Neural cell (in vitro differentiated cells): ENCODE data around the gene MRPS33. TPM values are rescaled to one million over a fixed set of nuclear protein-coding genes. Genes with fewer than 3 reads are reported as not detected.

Experiments used
- H2AFZ ChIP-seq: fragments of 200-600, 300-800 bp; sonication (generic), shearing (Covaris generic); 2 replicates; pipeline ENCODE4 v1.6.0; 2014; ENCODE audit warnings: low read depth, mild to moderate bottlenecking, antibody characterized with exemption, low read length, moderate library complexity
- H3F3A ChIP-seq: fragments of 200-600 bp; shearing (Covaris generic); 2 replicates; pipeline ENCODE4 v1.6.1; 2016; ENCODE audit warnings: mild to moderate bottlenecking, moderate library complexity, mixed read lengths, antibody characterized with exemption, low read length; ENCODE audit not compliant: insufficient read depth, poor library complexity, severe bottlenecking
- H3K27ac ChIP-seq: fragments of 200-600, 300-800 bp; sonication (generic), shearing (Covaris generic); 2 replicates; pipeline ENCODE4 v1.5.1; 2014; ENCODE audit warnings: mild to moderate bottlenecking, low read length, moderate library complexity
- H3K27me3 ChIP-seq: fragments of 300-800, 200-600 bp; sonication (generic), shearing (Covaris generic); 2 replicates; pipeline ENCODE4 v1.6.0; 2014; ENCODE audit warnings: mild to moderate bottlenecking, low read depth, low read length, moderate library complexity; ENCODE audit not compliant: insufficient read depth
- H3K36me3 ChIP-seq: fragments of 300-800, 200-600 bp; sonication (generic), shearing (Covaris generic); 2 replicates; pipeline ENCODE4 v1.5.1; 2014; ENCODE audit warnings: mild to moderate bottlenecking, antibody characterized with exemption, low read length, moderate library complexity; ENCODE audit not compliant: insufficient read depth
- H3K4me2 ChIP-seq: fragments of 300-800, 200-600 bp; sonication (generic), shearing (Covaris generic); 2 replicates; pipeline ENCODE4 v1.6.0; 2014; ENCODE audit warnings: mild to moderate bottlenecking, low read length
- H3K4me3 ChIP-seq: fragments of 300-800, 200-600 bp; sonication (generic), shearing (Covaris generic); 2 replicates; pipeline ENCODE4 v1.5.1; 2014; ENCODE audit warnings: mild to moderate bottlenecking, low read length, moderate library complexity
- H3K79me2 ChIP-seq: fragments of 200-600 bp; shearing (Covaris generic); replicated peaks from 2 replicates; pipeline ENCODE4 v1.6.0; 2014; ENCODE audit warnings: mild to moderate bottlenecking, low read length, moderate library complexity; ENCODE audit not compliant: insufficient read depth
- H3K9ac ChIP-seq: fragments of 300-800, 200-600 bp; sonication (generic), shearing (Covaris generic); 2 replicates; pipeline ENCODE4 v1.6.1; 2016; ENCODE audit warnings: mild to moderate bottlenecking, low read length, mixed read lengths
- H3K9me2 ChIP-seq: fragments of 200-600 bp; shearing (Covaris generic); 2 replicates; pipeline ENCODE4 v1.6.1; 2016; ENCODE audit warnings: mild to moderate bottlenecking, low read length, mixed read lengths; ENCODE audit not compliant: insufficient read depth
- H3K9me3 ChIP-seq: fragments of 200-600, 300-800 bp; sonication (generic), shearing (Covaris generic); 2 replicates; pipeline ENCODE4 v1.6.1; 2016; ENCODE audit warnings: mild to moderate bottlenecking, mixed run types, low read length, moderate library complexity, mixed read lengths
- H4K20me1 ChIP-seq: fragments of 200-600 bp; shearing (Covaris generic); 2 replicates; pipeline ENCODE4 v1.6.1; 2016; ENCODE audit warnings: mild to moderate bottlenecking, mixed run types; ENCODE audit not compliant: insufficient read depth
- EP300 ChIP-seq: fragments of 450-650 bp; conservative IDR thresholded peaks from 2 replicates; pipeline ENCODE4 v1.6.1; 2014; ENCODE audit warnings: antibody characterized with exemption, mild to moderate bottlenecking, moderate library complexity; ENCODE audit not compliant: poor library complexity, severe bottlenecking
- EZH2 ChIP-seq: fragments of 200-600, 300-800 bp; shearing (Covaris generic), sonication (generic); IDR thresholded peaks from 2 replicates; pipeline ENCODE4 v1.6.1; 2014; ENCODE audit warnings: antibody characterized with exemption, low read length, borderline replicate concordance, mild to moderate bottlenecking; ENCODE audit not compliant: insufficient read depth, poor library complexity, severe bottlenecking
- MXI1 ChIP-seq: fragments of 450-650 bp; conservative IDR thresholded peaks from 2 replicates; pipeline ENCODE4 v1.6.1; 2014; ENCODE audit warnings: antibody characterized with exemption, mild to moderate bottlenecking; ENCODE audit not compliant: poor library complexity, severe bottlenecking
- POLR2AphosphoS5 ChIP-seq: IDR thresholded peaks from 2 replicates; pipeline ENCODE4 v1.6.1; 2012
- RAD21 ChIP-seq: fragments of 450-650 bp; conservative IDR thresholded peaks from 2 replicates; pipeline ENCODE4 v1.6.1; 2014; ENCODE audit warnings: antibody characterized with exemption, mild to moderate bottlenecking, moderate library complexity
- SMC3 ChIP-seq: fragments of 450-650 bp; conservative IDR thresholded peaks from 2 replicates; pipeline ENCODE4 v1.6.1; 2014; ENCODE audit warnings: antibody characterized with exemption, mild to moderate bottlenecking, moderate library complexity; ENCODE audit not compliant: poor library complexity
- TAF1 ChIP-seq: IDR thresholded peaks from 2 replicates; pipeline ENCODE4 v1.6.1; 2012; ENCODE audit warnings: low read depth
- polyA plus RNA-seq: library from polyadenylated mRNA; depleted of rRNA; stranded (reverse); fragments of >200 nt; gene quantifications from 2 replicates; pipeline ENCODE4 v1.2.3, GENCODE V29; 2014
- TF ChIP-seq, protein P1 (sequence below): IDR thresholded peaks from 2 replicates; pipeline ENCODE4 v1.6.1; 2012; ENCODE audit warnings: borderline replicate concordance
- TF ChIP-seq, protein P2 (sequence below): fragments of 450-650 bp; IDR thresholded peaks from 2 replicates; pipeline ENCODE4 v1.5.1; 2014; ENCODE audit warnings: antibody characterized with exemption, mild to moderate bottlenecking, moderate library complexity; ENCODE audit not compliant: poor library complexity, severe bottlenecking

The MRPS33 gene
- polyA plus RNA-seq, 1 donor from 2014 or later: 68.5 TPM

DNA sequence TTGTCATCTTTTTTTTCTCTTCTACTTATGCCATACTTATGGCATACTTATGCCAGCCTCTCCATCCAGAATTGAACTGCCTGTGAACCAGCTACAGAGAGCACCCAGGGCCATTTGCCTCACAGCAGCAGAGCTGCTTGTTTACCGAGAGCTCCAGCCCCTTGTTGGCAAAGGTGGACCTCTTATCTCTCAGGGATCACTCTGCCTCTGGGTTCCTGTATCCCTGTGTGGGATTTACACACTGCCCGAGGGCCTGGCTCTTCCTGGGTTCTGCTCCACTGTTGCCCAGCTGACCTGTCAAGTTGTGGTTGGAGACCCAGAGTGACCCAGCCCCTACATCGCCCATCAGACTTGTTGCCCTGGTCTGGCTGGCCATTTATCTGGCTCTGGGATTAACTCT is 22.3 kb downstream of the MRPS33 start:
- Histone ChIP-seq H3F3A (no peaks in the 10 kb centered on the region), H4K20me1 (no peaks in the 10 kb centered on the region)
- TF ChIP-seq EP300 (no peak), TAF1 (no peak), EZH2 (no peak), SMC3 (no peak), POLR2AphosphoS5 (no peak), RAD21 (no peak), MXI1 (no peak)
- TF ChIP-seq, protein P1, sequence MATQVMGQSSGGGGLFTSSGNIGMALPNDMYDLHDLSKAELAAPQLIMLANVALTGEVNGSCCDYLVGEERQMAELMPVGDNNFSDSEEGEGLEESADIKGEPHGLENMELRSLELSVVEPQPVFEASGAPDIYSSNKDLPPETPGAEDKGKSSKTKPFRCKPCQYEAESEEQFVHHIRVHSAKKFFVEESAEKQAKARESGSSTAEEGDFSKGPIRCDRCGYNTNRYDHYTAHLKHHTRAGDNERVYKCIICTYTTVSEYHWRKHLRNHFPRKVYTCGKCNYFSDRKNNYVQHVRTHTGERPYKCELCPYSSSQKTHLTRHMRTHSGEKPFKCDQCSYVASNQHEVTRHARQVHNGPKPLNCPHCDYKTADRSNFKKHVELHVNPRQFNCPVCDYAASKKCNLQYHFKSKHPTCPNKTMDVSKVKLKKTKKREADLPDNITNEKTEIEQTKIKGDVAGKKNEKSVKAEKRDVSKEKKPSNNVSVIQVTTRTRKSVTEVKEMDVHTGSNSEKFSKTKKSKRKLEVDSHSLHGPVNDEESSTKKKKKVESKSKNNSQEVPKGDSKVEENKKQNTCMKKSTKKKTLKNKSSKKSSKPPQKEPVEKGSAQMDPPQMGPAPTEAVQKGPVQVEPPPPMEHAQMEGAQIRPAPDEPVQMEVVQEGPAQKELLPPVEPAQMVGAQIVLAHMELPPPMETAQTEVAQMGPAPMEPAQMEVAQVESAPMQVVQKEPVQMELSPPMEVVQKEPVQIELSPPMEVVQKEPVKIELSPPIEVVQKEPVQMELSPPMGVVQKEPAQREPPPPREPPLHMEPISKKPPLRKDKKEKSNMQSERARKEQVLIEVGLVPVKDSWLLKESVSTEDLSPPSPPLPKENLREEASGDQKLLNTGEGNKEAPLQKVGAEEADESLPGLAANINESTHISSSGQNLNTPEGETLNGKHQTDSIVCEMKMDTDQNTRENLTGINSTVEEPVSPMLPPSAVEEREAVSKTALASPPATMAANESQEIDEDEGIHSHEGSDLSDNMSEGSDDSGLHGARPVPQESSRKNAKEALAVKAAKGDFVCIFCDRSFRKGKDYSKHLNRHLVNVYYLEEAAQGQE: no peak
- TF ChIP-seq, protein P2, sequence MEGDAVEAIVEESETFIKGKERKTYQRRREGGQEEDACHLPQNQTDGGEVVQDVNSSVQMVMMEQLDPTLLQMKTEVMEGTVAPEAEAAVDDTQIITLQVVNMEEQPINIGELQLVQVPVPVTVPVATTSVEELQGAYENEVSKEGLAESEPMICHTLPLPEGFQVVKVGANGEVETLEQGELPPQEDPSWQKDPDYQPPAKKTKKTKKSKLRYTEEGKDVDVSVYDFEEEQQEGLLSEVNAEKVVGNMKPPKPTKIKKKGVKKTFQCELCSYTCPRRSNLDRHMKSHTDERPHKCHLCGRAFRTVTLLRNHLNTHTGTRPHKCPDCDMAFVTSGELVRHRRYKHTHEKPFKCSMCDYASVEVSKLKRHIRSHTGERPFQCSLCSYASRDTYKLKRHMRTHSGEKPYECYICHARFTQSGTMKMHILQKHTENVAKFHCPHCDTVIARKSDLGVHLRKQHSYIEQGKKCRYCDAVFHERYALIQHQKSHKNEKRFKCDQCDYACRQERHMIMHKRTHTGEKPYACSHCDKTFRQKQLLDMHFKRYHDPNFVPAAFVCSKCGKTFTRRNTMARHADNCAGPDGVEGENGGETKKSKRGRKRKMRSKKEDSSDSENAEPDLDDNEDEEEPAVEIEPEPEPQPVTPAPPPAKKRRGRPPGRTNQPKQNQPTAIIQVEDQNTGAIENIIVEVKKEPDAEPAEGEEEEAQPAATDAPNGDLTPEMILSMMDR: no peak

DNA sequence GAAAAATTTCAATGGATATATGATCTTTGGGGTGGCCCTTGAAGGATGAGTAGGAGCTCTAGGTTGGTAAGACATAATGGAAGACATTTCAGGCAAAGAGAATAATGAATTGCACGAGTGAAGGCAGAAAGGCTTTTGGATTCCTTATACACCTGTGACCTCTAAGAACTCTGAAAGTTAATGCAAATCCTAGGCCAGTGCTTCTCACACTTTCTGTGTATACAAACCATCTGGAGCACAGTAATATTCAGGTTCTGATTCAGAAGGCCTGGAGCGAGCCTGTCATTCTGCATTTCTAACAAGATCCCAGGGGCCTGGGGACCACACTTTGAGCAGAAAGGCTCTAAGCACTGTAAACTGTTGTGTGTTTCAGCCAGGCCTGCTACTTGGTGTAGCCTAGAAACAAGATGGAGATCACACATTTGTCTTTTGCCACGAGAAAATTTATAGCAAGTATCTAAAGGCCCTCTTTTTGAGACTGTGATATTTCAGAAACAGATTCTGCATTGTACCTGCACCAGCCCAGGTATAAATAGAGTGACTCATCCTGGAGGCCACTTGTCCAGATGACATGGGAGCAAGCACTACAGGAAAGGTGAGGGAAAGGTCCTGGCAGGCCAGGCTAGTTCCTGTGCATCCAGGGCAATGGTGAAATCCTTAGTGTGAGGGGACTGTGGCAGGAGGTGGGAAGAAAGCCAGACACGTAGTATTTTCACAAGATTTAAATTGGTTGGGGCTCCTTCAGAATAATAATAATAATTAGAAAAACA is 24.4 kb downstream of the MRPS33 start:
- Histone ChIP-seq H3K36me3 (no peaks in the 10 kb centered on the region), H3K79me2 (no peaks in the 10 kb centered on the region)

More for the DNA sequence above, 22.3 kb downstream of the MRPS33 start:
- H3K27ac ChIP-seq: no peak overlapping the region
- no peaks in the 10 kb centered on the region for H3K9me3 ChIP-seq
- H2AFZ ChIP-seq: no peak overlapping the region
- no peak overlapping the region for H3K4me3 ChIP-seq
- H3K9ac ChIP-seq: no peak overlapping the region
- no peaks in the 10 kb centered on the region for H3K9me2 ChIP-seq
- no peaks in the 10 kb centered on the region for H3K79me2 ChIP-seq
- no peak overlapping the region for H3K4me2 ChIP-seq
- H3K36me3 ChIP-seq: no peaks in the 10 kb centered on the region
- no peaks in the 10 kb centered on the region for H3K27me3 ChIP-seq

More for the DNA sequence above, 24.4 kb downstream of the MRPS33 start:
- no peak overlapping the region for H3K27ac ChIP-seq
- H3F3A ChIP-seq: no peaks in the 10 kb centered on the region
- no peaks in the 10 kb centered on the region for H3K9me2 ChIP-seq
- H4K20me1 ChIP-seq: no peaks in the 10 kb centered on the region
- no peaks in the 10 kb centered on the region for H3K27me3 ChIP-seq
- TF ChIP-seq EP300: no peak
- TF ChIP-seq TAF1: no peak
- no peak for TF ChIP-seq SMC3
- TF ChIP-seq, protein P2: no peak
- TF ChIP-seq POLR2AphosphoS5: no peak
- no peak for TF ChIP-seq RAD21
- no peak for TF ChIP-seq EZH2
- TF ChIP-seq, protein P1: no peak
- no peak for TF ChIP-seq MXI1
- no peaks in the 10 kb centered on the region for H3K9me3 ChIP-seq
- no peak overlapping the region for H3K4me3 ChIP-seq
- H3K9ac ChIP-seq: no peak overlapping the region
- H2AFZ ChIP-seq: no peak overlapping the region
- H3K4me2 ChIP-seq: no peak overlapping the region
